ENCODE data around the gene SHISA2. TPM values are rescaled to one million over a fixed set of nuclear protein-coding genes. Genes with fewer than 3 reads are reported as not detected.

Gene SHISA2
- total RNA-seq, 1 donor from 2014 or later = 19.0 TPM

DNA sequence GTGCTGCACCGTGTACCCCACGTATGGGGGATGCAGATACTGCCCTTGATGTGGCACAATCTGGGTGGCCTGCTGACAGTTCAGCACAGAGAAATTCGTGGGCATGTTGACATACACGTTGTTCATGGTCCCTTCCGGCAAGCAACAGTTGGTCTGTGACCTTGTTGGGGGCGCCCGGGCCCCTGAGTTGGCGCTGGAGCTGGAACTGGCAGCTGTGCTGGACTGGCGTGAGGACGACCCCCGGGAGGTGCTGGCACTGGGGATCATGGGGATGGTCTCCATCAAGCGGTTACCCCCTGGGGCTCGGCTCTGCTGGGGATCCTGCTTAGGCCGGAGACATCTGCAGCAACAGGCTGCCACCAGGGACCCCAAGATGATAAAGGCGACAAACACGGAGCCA is 5.2 kb downstream of the SHISA2 start:
- no peak for ATAC-seq
- TF ChIP-seq, protein P1, sequence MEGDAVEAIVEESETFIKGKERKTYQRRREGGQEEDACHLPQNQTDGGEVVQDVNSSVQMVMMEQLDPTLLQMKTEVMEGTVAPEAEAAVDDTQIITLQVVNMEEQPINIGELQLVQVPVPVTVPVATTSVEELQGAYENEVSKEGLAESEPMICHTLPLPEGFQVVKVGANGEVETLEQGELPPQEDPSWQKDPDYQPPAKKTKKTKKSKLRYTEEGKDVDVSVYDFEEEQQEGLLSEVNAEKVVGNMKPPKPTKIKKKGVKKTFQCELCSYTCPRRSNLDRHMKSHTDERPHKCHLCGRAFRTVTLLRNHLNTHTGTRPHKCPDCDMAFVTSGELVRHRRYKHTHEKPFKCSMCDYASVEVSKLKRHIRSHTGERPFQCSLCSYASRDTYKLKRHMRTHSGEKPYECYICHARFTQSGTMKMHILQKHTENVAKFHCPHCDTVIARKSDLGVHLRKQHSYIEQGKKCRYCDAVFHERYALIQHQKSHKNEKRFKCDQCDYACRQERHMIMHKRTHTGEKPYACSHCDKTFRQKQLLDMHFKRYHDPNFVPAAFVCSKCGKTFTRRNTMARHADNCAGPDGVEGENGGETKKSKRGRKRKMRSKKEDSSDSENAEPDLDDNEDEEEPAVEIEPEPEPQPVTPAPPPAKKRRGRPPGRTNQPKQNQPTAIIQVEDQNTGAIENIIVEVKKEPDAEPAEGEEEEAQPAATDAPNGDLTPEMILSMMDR (IDR thresholded peaks at IDR 0.05) = no peak
- intact Hi-C loops (cut with DNase I) = no loop called here
- Histone ChIP-seq H3K27me3 (ENCODE audit: low read depth) (peaks cover 29% of the 10 kb centered on the region), H3K27ac (no peak overlapping the region), H3K9me3 (no peaks in the 10 kb centered on the region), H3K36me3 (no peaks in the 10 kb centered on the region), H3K4me1 (peaks cover 9% of the 10 kb centered on the region), H3K4me3 (no peak overlapping the region)
- no peak for DNase-seq

DNA sequence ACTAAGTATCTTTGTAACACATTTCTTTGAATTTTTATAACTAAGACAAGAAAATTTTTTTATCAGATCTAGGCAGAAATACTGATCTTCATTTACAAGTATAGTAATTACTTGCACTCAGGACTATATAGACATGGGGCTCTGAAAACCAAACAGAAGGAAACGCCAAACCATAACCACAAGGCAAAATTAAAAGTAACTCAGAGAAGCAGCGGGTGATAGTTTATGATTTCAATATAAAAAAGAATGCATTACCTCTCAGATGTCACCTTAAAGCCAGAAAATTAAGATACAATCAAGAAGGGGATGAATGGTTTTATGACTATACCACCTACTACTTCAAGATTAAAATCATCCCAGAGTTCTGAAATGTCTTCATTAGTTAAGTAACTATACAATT is 6.7 kb downstream of the SHISA2 start:
- Histone ChIP-seq H3K27me3 (ENCODE audit: low read depth) (peaks cover 14% of the 10 kb centered on the region), H3K27ac (no peak overlapping the region), H3K9me3 (no peaks in the 10 kb centered on the region), H3K4me3 (no peak overlapping the region), H3K4me1 (no peaks in the 10 kb centered on the region), H3K36me3 (no peaks in the 10 kb centered on the region)
- intact Hi-C loops (cut with DNase I) = no loop called here
- TF ChIP-seq, protein P1 (IDR thresholded peaks at IDR 0.05) = no peak
- ATAC-seq (no peak), DNase-seq (no peak)

DNA sequence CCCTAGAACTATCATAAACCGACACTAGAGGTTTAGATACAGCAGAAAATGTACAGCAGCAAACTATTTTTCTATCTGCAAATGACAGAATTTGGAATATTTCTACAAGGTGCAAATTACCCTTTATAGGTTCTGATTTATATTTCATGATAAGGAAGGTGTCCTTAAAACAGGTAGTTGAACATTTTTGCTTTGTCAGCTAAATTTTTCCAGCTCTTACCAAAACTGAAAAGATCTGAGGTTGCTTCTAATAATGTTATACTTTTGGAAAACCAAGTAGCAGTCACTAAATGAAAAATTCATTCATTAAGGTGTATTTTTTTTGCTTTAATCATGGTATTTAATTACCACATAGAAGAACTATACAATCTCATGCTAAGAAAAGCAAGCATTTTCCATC is 9.0 kb downstream of the SHISA2 start:
- Histone ChIP-seq H3K4me3 (no peak overlapping the region), H3K4me1 (no peaks in the 10 kb centered on the region), H3K9me3 (no peaks in the 10 kb centered on the region), H3K27me3 (ENCODE audit: low read depth) (no peaks in the 10 kb centered on the region), H3K36me3 (no peaks in the 10 kb centered on the region), H3K27ac (no peak overlapping the region)
- intact Hi-C loops (cut with DNase I) = no loop called here
- DNase-seq (no peak), ATAC-seq (no peak)
- TF ChIP-seq, protein P1 (IDR thresholded peaks at IDR 0.05) = no peak

DNA sequence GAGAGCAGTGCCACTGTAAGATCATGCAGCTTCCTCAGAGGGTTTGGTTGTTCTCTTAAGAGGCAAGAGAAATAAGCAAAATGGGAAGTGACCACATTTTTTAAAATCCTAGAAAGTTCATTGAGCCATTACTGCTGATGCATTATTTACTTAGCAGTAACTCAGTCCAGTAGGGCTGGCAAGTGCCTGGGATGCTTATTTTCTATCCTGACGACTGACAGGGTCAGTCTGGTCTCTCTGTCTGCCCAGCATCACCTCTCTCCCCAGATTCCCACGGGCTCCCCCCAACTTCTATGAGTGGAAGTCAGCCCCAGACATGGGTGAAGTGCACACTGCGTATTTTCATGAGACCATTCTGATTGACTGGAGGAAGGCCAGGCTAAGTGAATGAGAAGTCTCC is 10.4 kb downstream of the SHISA2 start:
- Histone ChIP-seq H3K4me1 (no peaks in the 10 kb centered on the region), H3K27me3 (ENCODE audit: low read depth) (no peaks in the 10 kb centered on the region), H3K36me3 (no peaks in the 10 kb centered on the region), H3K4me3 (no peak overlapping the region), H3K9me3 (no peaks in the 10 kb centered on the region), H3K27ac (no peak overlapping the region)
- ATAC-seq (no peak), DNase-seq (no peak)
- TF ChIP-seq, protein P1 (IDR thresholded peaks at IDR 0.05) = no peak
- intact Hi-C loops (cut with DNase I) = no loop called here

DNA sequence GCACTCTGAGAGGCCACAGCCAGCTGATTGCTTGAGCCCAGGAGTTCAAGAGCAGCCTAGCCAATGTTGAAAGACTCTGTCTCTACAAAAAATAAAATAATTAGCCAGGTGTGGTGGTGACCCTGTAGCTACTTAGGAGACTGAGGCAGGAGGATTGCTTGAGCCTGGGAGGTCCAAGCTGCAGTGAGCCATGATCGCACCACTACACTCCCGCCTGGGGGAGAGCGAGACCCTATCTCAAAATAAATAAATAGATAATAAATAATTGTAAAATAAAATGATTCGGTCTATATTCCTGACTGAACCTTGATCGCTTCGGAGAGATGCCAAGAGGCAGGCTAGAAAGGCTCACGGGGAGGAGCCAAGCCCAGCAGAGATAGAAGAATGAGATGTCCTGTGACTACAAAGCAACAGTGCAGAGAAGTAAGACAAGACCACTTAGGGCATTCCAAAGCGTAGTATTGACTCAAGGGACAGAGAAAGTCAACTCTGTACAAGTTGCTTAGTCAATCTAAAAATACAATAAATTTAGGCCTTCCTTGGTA is 12.8 kb downstream of the SHISA2 start:
- DNase-seq (no peak), ATAC-seq (no peak)
- TF ChIP-seq, protein P1 (IDR thresholded peaks at IDR 0.05) = no peak
- Histone ChIP-seq H3K27ac (no peak overlapping the region), H3K27me3 (ENCODE audit: low read depth) (no peaks in the 10 kb centered on the region), H3K9me3 (no peaks in the 10 kb centered on the region), H3K4me1 (no peaks in the 10 kb centered on the region), H3K4me3 (no peak overlapping the region), H3K36me3 (no peaks in the 10 kb centered on the region)
- intact Hi-C loops (cut with DNase I) = no loop called here

DNA sequence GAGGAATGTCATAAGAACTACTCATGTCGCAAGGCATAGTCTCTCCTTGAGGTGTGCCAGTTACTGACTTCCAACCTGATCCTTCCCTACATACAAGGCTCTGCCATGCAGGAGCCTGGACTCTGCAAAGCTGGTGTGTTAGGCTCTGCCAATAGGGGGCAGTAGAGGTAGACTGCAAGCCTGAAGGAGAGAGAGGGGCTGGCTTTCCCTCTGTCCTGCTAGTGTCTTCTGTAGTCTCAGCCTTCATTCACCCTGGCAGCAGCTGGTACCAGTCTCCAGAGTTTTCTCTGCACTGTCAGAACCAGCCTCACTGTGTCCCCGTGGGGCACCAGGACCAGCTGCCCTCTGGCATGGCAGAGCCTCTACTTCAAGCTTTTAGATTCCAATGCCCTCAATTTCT is 14.5 kb downstream of the SHISA2 start:
- TF ChIP-seq, protein P1 (IDR thresholded peaks at IDR 0.05) = peak; percentile 33
- H3K27me3 ChIP-seq (ENCODE audit: low read depth) = no peaks in the 10 kb centered on the region
- no peak overlapping the region for H3K4me3 ChIP-seq
- no peak for DNase-seq
- H3K27ac ChIP-seq = no peak overlapping the region
- no peaks in the 10 kb centered on the region for H3K4me1 ChIP-seq
- peak; percentile 56 to 61 for ATAC-seq
- no peaks in the 10 kb centered on the region for H3K9me3 ChIP-seq
- intact Hi-C loops (cut with DNase I) = no loop called here
- H3K36me3 ChIP-seq = no peaks in the 10 kb centered on the region

Measured in lower lobe of right lung (tissue), 2 donors.